HUES48 (cell line): ENCODE measurements around the gene EGLN1.

Source experiments
- H3K27ac ChIP-seq: one replicate; pipeline ENCODE4 v1.7.0; 2013; ENCODE audit warnings: low read depth, low read length, inconsistent platforms
- H3K27me3 ChIP-seq: 2 replicates; pipeline ENCODE4 v1.6.1; 2013; ENCODE audit warnings: mild to moderate bottlenecking, low read length; ENCODE audit not compliant: control insufficient read depth, insufficient read depth
- H3K36me3 ChIP-seq: 2 replicates; pipeline ENCODE4 v1.6.1; 2013; ENCODE audit warnings: low read length; ENCODE audit not compliant: control insufficient read depth, insufficient read depth
- H3K4me1 ChIP-seq: 2 replicates; pipeline ENCODE4 v1.6.1; 2013; ENCODE audit warnings: mild to moderate bottlenecking, low read length; ENCODE audit not compliant: control insufficient read depth, insufficient read depth
- H3K4me3 ChIP-seq: 2 replicates; pipeline ENCODE4 v1.5.1; 2013; ENCODE audit warnings: mild to moderate bottlenecking, low read depth, low read length
- H3K9ac ChIP-seq: 2 replicates; pipeline ENCODE4 v1.6.1; 2013; ENCODE audit warnings: mild to moderate bottlenecking, low read depth, low read length, moderate library complexity
- H3K9me3 ChIP-seq: 2 replicates; pipeline ENCODE4 v1.6.1; 2013; ENCODE audit warnings: low read length; ENCODE audit not compliant: control insufficient read depth, insufficient read depth

The EGLN1 gene

GRCh38 chr1:231383159-231383860 lies 38.8 kb downstream of the EGLN1 start:
- Histone ChIP-seq H3K27me3 (no peaks in the 10 kb centered on the region), H3K9ac (no peak overlapping the region), H3K4me1 (no peaks in the 10 kb centered on the region), H3K27ac (no peak overlapping the region), H3K36me3 (no peaks in the 10 kb centered on the region), H3K9me3 (no peaks in the 10 kb centered on the region), H3K4me3 (no peak overlapping the region)

DNA sequence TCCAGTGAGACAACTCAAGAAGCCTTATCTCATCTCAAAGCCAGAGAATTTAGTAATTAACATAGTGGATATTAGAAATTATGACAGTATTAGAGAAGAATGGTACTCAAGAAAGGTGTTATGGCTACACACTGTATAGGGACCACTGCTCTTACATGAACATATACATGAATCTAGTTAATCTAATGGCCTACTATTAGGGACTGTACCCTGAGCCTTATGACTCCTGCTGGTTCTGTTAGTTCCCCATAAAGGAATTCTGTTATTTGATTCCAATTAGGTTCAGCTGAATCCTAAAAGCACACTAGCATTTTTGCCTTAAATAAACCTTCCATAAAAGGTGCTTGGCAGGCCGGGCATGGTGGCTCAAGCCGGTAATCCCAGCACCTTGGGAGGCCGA lies 39.7 kb downstream of the EGLN1 start:
- Histone ChIP-seq H3K27me3 (no peaks in the 10 kb centered on the region), H3K9me3 (no peaks in the 10 kb centered on the region), H3K9ac (no peak overlapping the region), H3K36me3 (no peaks in the 10 kb centered on the region), H3K27ac (no peak overlapping the region), H3K4me1 (peaks cover 1% of the 10 kb centered on the region), H3K4me3 (no peak overlapping the region)

GRCh38 chr1:231381729-231382128 lies 40.4 kb downstream of the EGLN1 start:
- peaks cover 8% of the 10 kb centered on the region for H3K4me1 ChIP-seq
- H3K4me3 ChIP-seq, result no peak overlapping the region
- no peaks in the 10 kb centered on the region for H3K27me3 ChIP-seq
- no peaks in the 10 kb centered on the region for H3K9me3 ChIP-seq
- no peaks in the 10 kb centered on the region for H3K36me3 ChIP-seq
- no peak overlapping the region for H3K9ac ChIP-seq
- no peak overlapping the region for H3K27ac ChIP-seq

DNA sequence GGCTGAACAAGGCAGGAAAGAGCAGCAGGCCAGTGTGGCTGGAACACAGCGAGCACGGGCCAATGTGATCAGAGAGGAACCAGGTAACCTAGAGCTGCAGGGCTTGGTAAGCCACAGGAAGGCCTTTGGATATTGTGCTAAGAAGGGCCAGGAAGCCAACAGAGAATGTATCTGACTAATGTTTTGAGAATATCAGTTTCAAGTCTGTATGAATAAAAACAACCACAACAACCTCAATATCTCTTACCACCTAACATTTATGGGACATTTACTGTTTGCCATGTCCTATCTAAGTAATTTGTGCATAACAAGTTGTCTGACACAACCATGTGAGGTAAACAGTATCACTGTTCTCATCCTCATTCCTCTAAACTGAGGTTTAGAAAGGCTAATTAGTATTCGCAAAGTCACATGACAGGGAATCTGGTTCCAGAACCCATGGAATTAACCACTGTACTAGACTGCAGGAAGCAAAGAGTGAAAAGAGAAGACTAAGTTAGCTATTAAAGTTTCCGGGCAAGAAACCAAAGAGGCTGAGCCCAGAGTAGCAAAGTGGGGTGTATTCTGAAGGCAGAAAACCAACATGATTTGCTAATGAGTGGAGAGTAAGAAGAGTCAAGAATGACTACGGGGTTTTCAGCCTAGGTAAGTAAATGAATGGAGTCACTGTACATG lies 45.1 kb downstream of the EGLN1 start:
- no peak overlapping the region for H3K27ac ChIP-seq
- no peaks in the 10 kb centered on the region for H3K36me3 ChIP-seq
- peaks cover 8% of the 10 kb centered on the region for H3K4me1 ChIP-seq
- H3K4me3 ChIP-seq, result no peak overlapping the region
- H3K9ac ChIP-seq, result no peak overlapping the region
- no peaks in the 10 kb centered on the region for H3K9me3 ChIP-seq
- no peaks in the 10 kb centered on the region for H3K27me3 ChIP-seq

DNA sequence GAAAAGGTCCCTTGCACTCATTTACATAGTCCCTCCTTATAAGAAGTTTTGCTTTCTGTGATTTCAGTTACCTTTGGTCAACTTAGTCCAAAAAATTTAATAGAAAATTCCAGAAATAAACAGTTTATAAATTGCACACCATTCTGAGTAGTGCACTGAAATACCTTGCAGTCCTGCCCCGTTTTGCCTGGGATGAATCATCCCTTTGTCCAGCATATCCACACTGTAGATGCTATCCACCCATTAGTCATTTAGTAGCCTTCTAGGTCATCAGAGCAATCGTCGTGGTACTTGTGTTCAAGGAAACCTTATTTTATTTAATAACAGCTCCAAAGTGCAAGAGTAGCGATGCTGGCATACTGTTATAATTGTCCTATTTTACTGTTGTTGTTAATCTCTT lies 46.0 kb downstream of the EGLN1 start:
- H3K27me3 ChIP-seq, result no peaks in the 10 kb centered on the region
- H3K27ac ChIP-seq, result no peak overlapping the region
- H3K9me3 ChIP-seq, result no peaks in the 10 kb centered on the region
- H3K36me3 ChIP-seq, result no peaks in the 10 kb centered on the region
- no peak overlapping the region for H3K9ac ChIP-seq
- H3K4me1 ChIP-seq, result peaks cover 8% of the 10 kb centered on the region
- no peak overlapping the region for H3K4me3 ChIP-seq

DNA sequence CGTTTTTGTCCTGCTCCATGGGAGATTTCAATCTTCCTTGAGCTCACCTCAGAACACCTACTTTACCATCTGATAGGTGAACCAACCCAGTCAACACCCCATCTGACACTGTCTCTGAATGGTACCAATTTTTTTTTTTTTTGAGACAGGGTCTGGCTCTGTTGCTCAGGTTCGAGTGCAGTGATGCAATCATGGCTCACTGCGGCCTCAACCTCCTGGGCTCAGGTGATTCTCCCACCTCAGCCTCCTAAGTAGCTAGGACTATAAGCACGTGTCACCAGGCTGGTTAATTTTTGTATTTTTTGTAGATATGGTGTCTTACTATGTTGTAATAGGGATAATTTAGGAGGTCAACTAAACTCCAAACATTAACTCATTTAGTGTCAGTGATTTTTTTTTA lies 47.7 kb downstream of the EGLN1 start:
- no peak overlapping the region for H3K27ac ChIP-seq
- H3K36me3 ChIP-seq, result no peaks in the 10 kb centered on the region
- H3K27me3 ChIP-seq, result no peaks in the 10 kb centered on the region
- no peak overlapping the region for H3K4me3 ChIP-seq
- H3K9me3 ChIP-seq, result no peaks in the 10 kb centered on the region
- H3K9ac ChIP-seq, result no peak overlapping the region
- H3K4me1 ChIP-seq, result peaks cover 8% of the 10 kb centered on the region

- peaks cover 7% of the 10 kb centered on the region for H3K4me1 ChIP-seq
- H3K36me3 ChIP-seq, result no peaks in the 10 kb centered on the region
- H3K4me3 ChIP-seq, result no peak overlapping the region
- no peak overlapping the region for H3K27ac ChIP-seq
- no peak overlapping the region for H3K9ac ChIP-seq
- H3K9me3 ChIP-seq, result no peaks in the 10 kb centered on the region
- H3K27me3 ChIP-seq, result no peaks in the 10 kb centered on the region
These were observed 49.6 kb downstream of the EGLN1 start for GRCh38 chr1:231372501-231372900.

DNA sequence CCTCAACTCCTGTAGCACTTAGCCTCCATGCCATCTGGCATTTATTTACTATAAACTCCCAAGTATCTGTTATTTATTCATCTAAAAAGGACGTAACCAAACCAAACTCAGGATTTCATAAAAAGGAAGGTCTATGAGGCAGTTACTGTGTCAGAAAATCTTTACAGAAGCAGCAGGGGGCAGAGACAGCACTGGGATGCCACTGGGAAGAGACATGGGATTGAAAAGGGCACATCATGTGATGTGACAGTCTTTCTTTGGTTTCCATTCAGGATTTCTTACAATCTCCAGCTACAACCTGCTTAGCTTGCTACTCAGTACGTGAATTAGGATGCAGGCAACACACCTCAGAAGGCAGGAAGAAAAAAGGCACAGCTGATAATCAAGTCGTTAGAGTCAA lies 52.8 kb downstream of the EGLN1 start:
- no peak overlapping the region for H3K9ac ChIP-seq

DNA sequence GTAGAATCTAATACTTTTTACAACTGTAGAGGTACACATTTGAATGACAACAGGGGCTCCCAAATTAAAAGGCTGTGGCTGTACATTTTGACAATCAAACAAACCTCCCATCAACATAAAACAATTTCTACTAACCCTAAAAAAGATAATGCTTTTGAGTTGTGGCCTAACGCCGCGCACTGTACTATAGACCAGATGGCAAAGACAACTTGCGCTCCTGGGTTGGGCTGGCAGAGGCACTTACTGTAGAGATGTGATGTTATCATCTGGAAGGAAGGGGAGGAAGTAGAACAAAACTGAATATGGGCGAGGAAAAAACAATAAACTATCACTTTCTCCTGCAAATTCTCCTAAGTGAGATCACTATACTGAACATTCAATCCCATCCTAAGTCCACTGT lies 57.9 kb downstream of the EGLN1 start:
- no peaks in the 10 kb centered on the region for H3K9me3 ChIP-seq
- H3K36me3 ChIP-seq, result no peaks in the 10 kb centered on the region
- H3K4me3 ChIP-seq, result no peak overlapping the region
- H3K27me3 ChIP-seq, result no peaks in the 10 kb centered on the region
- H3K4me1 ChIP-seq, result no peaks in the 10 kb centered on the region
- no peak overlapping the region for H3K9ac ChIP-seq
- no peak overlapping the region for H3K27ac ChIP-seq

More for the DNA sequence above, 52.8 kb downstream of the EGLN1 start:
- Histone ChIP-seq H3K27ac (no peak overlapping the region), H3K9me3 (no peaks in the 10 kb centered on the region), H3K4me3 (no peak overlapping the region), H3K27me3 (no peaks in the 10 kb centered on the region), H3K4me1 (no peaks in the 10 kb centered on the region), H3K36me3 (no peaks in the 10 kb centered on the region)

DNA sequence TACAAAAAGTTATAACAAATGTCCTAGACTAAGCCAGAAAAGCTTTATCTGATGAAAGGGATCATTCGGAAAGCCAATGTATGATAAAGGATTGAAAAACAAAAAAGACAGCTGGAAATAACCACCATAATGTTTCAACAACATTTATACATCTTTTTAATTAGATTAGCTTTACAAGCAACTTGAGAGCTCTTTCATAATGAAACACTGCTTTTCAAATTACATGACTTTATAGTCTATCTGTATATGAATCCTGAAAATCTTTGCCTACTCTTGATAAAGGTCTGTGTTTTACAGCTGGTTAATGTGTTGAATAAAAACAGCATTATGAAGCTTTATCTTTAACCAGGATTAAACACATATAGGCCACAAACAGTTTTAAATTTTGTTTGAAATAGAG lies 58.5 kb downstream of the EGLN1 start:
- Histone ChIP-seq H3K9me3 (no peaks in the 10 kb centered on the region), H3K27me3 (no peaks in the 10 kb centered on the region), H3K27ac (no peak overlapping the region), H3K9ac (no peak overlapping the region), H3K36me3 (no peaks in the 10 kb centered on the region), H3K4me1 (no peaks in the 10 kb centered on the region), H3K4me3 (no peak overlapping the region)

DNA sequence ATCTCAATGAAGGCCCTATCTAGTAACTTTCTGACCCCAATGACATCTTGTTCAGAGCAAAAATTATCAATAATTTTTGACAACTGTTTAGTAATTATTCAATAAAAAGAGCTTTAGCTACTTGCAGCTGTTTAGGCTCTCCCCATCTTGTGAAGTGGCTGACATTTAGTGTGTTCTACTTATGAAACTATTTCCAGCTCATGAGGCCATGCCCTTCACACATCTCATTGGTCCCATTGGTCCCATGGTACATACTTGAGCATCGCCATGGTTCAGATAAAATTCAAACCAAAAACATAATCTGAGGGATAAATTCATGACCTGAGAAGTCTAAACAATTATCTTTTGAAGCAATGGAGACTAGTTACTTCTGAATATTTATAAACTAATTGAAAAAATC lies 59.8 kb downstream of the EGLN1 start:
- no peak overlapping the region for H3K4me3 ChIP-seq
- no peaks in the 10 kb centered on the region for H3K27me3 ChIP-seq
- H3K36me3 ChIP-seq, result no peaks in the 10 kb centered on the region

More for the DNA sequence above, 59.8 kb downstream of the EGLN1 start:
- Histone ChIP-seq H3K9me3 (no peaks in the 10 kb centered on the region), H3K27ac (no peak overlapping the region), H3K9ac (no peak overlapping the region), H3K4me1 (no peaks in the 10 kb centered on the region)
